ENCODE results near the gene ZMIZ1.

ZMIZ1 gene

GRCh38 chr10:79358811-79359210 is 290.0 kb downstream of the ZMIZ1 start:
- peaks cover 20% of the 10 kb centered on the region; the same call in 1 of the 2 replicates for H3K79me2 ChIP-seq (ENCODE audit: insufficient read depth, low read length)

DNA sequence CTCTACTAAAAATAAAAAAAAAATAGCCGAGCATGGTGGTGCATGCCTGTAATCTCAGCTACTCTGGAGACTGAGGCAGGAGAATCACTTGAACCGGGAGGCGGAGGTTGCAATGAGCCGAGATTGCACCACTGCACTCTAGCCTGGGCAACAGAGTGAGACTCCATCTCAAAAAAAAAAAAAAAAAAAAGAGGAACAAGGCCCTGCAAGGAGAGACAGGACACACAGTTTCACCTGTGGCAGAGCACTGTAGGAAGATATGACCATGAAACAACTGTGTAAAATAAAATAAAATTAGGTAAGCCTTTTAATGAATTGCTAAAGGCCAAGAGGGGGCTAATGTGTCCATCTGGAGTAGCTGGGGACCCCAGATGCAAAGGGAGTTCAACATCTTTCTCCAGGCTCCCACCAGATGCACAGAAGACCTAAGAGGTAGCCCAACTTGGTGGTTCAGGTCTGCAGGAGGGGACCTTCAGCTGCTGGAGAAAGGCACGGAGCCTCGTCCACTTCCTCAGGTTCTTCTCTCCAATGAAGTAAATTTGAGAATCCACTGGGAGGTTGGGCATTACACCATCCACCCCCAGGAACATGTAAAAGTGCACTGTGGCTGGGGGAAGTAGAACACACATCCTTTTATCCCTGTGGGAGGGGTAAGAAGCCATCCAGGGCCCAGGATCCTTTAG is 291.2 kb downstream of the ZMIZ1 start:
- H3K27me3 ChIP-seq (ENCODE audit: insufficient read depth, low read length, poor library complexity, severe bottlenecking): no peaks in the 10 kb centered on the region
- TF ChIP-seq, protein P1, sequence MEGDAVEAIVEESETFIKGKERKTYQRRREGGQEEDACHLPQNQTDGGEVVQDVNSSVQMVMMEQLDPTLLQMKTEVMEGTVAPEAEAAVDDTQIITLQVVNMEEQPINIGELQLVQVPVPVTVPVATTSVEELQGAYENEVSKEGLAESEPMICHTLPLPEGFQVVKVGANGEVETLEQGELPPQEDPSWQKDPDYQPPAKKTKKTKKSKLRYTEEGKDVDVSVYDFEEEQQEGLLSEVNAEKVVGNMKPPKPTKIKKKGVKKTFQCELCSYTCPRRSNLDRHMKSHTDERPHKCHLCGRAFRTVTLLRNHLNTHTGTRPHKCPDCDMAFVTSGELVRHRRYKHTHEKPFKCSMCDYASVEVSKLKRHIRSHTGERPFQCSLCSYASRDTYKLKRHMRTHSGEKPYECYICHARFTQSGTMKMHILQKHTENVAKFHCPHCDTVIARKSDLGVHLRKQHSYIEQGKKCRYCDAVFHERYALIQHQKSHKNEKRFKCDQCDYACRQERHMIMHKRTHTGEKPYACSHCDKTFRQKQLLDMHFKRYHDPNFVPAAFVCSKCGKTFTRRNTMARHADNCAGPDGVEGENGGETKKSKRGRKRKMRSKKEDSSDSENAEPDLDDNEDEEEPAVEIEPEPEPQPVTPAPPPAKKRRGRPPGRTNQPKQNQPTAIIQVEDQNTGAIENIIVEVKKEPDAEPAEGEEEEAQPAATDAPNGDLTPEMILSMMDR (conservative IDR thresholded peaks at IDR 0.05; ENCODE audit: low read length): no peak
- no peak for TF ChIP-seq EZH2phosphoT487 (IDR thresholded peaks at IDR 0.05; ENCODE audit: borderline replicate concordance)

More at GRCh38 chr10:79358811-79359210, 290.0 kb downstream of the ZMIZ1 start:
- Histone ChIP-seq H3K4me3 (ENCODE audit: low read length, poor library complexity, severe bottlenecking) (no peak overlapping the region), H3K4me2 (ENCODE audit: low read depth, low read length, poor library complexity, severe bottlenecking) (no peak overlapping the region), H3K9ac (ENCODE audit: low read depth, low read length, poor library complexity, severe bottlenecking) (no peak overlapping the region), H2AFZ (ENCODE audit: low read length) (no peak overlapping the region), H3K27me3 (ENCODE audit: insufficient read depth, low read length, poor library complexity, severe bottlenecking) (no peaks in the 10 kb centered on the region), H3K4me1 (ENCODE audit: insufficient read depth, low read length, poor library complexity, severe bottlenecking) (no peaks in the 10 kb centered on the region), H3K9me3 (ENCODE audit: insufficient read depth, low read depth, low read length) (no peaks in the 10 kb centered on the region), H3K36me3 (ENCODE audit: insufficient read depth, low read length) (peaks cover 25% of the 10 kb centered on the region; the same call in 1 of the 2 replicates), H3K9me2 (replicated peaks; ENCODE audit: low read depth, low read length) (no peaks in the 10 kb centered on the region), H3F3A (ENCODE audit: low read depth) (no peaks in the 10 kb centered on the region), H4K20me1 (ENCODE audit: insufficient read depth, low read length, poor library complexity, severe bottlenecking) (peaks cover 21% of the 10 kb centered on the region)
- TF ChIP-seq, protein P1 (conservative IDR thresholded peaks at IDR 0.05; ENCODE audit: low read length): no peak
- no peak for TF ChIP-seq EZH2phosphoT487 (IDR thresholded peaks at IDR 0.05; ENCODE audit: borderline replicate concordance)

DNA sequence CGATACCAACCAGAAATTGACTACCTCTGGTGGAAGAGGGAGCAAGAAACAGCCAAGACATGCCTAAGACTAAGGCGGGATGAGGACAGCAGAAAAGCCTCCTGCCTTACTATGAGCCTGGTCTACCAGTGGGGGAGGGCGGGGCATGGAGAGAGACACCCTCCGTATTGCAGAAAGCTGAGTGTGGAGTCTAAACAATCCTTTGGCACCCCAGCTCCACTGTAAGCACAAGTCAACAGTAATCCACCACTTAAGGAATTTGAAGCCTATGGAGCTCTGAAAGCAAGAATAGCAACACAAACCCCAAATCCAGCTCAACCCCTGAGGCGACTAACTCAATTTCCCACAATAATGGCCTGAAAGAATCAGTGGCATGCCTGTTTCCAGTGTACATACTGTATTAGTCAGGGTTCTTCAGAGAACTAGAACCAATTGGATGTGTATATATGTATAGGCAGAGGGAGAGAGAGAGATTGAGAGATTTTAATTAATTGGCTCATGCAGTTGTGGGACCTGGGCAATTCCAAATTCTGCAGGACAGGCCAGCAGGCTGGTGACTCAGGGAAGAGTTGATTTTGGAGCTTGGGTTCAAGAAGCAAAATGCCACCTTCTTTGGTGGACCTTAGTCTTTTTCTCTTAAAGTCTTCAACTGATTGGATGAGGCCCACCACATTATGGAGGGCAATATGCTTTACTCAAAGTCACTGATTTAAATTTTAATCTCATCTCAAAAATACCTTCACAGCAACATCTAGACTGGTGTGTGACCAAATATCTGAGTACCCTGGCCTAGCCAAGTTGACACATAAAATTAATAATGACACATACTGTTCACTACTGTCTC is 292.0 kb downstream of the ZMIZ1 start:
- Histone ChIP-seq H4K20me1 (ENCODE audit: insufficient read depth, low read length, poor library complexity, severe bottlenecking) (peaks cover 3% of the 10 kb centered on the region), H3K9me3 (ENCODE audit: insufficient read depth, low read depth, low read length) (no peaks in the 10 kb centered on the region), H3K4me2 (ENCODE audit: low read depth, low read length, poor library complexity, severe bottlenecking) (no peak overlapping the region), H3K27me3 (ENCODE audit: insufficient read depth, low read length, poor library complexity, severe bottlenecking) (no peaks in the 10 kb centered on the region), H2AFZ (ENCODE audit: low read length) (no peak overlapping the region), H3K9me2 (replicated peaks; ENCODE audit: low read depth, low read length) (no peaks in the 10 kb centered on the region), H3K36me3 (ENCODE audit: insufficient read depth, low read length) (peaks cover 6% of the 10 kb centered on the region; the same call in 1 of the 2 replicates), H3K4me3 (ENCODE audit: low read length, poor library complexity, severe bottlenecking) (no peak overlapping the region), H3F3A (ENCODE audit: low read depth) (no peaks in the 10 kb centered on the region), H3K4me1 (ENCODE audit: insufficient read depth, low read length, poor library complexity, severe bottlenecking) (no peaks in the 10 kb centered on the region), H3K9ac (ENCODE audit: low read depth, low read length, poor library complexity, severe bottlenecking) (no peak overlapping the region), H3K79me2 (ENCODE audit: insufficient read depth, low read length) (peaks cover 3% of the 10 kb centered on the region; the same call in 1 of the 2 replicates)
- no peak for TF ChIP-seq EZH2phosphoT487 (IDR thresholded peaks at IDR 0.05; ENCODE audit: borderline replicate concordance)
- TF ChIP-seq, protein P1 (conservative IDR thresholded peaks at IDR 0.05; ENCODE audit: low read length): no peak

More for the DNA sequence above, 291.2 kb downstream of the ZMIZ1 start:
- Histone ChIP-seq H3K9me2 (replicated peaks; ENCODE audit: low read depth, low read length) (no peaks in the 10 kb centered on the region), H3F3A (ENCODE audit: low read depth) (no peaks in the 10 kb centered on the region), H3K79me2 (ENCODE audit: insufficient read depth, low read length) (peaks cover 8% of the 10 kb centered on the region; the same call in 1 of the 2 replicates), H4K20me1 (ENCODE audit: insufficient read depth, low read length, poor library complexity, severe bottlenecking) (peaks cover 10% of the 10 kb centered on the region), H3K4me3 (ENCODE audit: low read length, poor library complexity, severe bottlenecking) (no peak overlapping the region), H3K9ac (ENCODE audit: low read depth, low read length, poor library complexity, severe bottlenecking) (no peak overlapping the region), H2AFZ (ENCODE audit: low read length) (no peak overlapping the region), H3K4me2 (ENCODE audit: low read depth, low read length, poor library complexity, severe bottlenecking) (no peak overlapping the region), H3K36me3 (ENCODE audit: insufficient read depth, low read length) (peaks cover 14% of the 10 kb centered on the region; the same call in 1 of the 2 replicates), H3K4me1 (ENCODE audit: insufficient read depth, low read length, poor library complexity, severe bottlenecking) (no peaks in the 10 kb centered on the region), H3K9me3 (ENCODE audit: insufficient read depth, low read depth, low read length) (no peaks in the 10 kb centered on the region)

Measured in Loucy (cell line).